ENCODE data around the gene GRM8.

Gene GRM8

DNA sequence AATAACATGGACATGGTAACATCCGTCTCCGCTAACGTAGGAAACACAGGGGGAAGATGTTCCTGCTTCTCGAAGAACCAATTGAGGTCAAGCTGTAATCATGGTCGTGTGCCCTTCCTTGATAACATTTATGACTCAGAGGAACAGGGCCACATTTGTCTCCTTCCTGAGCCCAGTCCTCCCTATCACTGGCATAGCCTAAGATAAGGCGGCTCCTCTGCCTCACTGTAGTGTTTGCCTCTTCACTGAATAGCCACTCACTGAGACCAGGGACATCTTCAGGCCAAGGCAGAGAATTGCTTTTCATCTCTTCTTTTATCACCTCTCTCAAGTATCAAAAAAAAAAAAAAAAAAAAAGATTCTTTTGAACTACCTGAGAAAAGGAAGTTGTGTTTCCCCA is 5.4 kb upstream of the GRM8 start:
- Histone ChIP-seq H3K27ac (ENCODE audit: low read length) (no peak overlapping the region), H3K4me3 (ENCODE audit: low read depth in 1 of 2, low read length in 2 of 2) (no peak overlapping the region), H3K9me3 (ENCODE audit: insufficient read depth, low read length, severe bottlenecking) (no peaks in the 10 kb centered on the region), H3K4me1 (ENCODE audit: insufficient read depth, low read length) (no peaks in the 10 kb centered on the region), H2AFZ (ENCODE audit: low read depth, low read length) (no peak overlapping the region), H3K27me3 (ENCODE audit: insufficient read depth, low read length, poor library complexity) (no peaks in the 10 kb centered on the region), H3K9ac (ENCODE audit: low read depth, low read length) (no peak overlapping the region), H4K20me1 (ENCODE audit: insufficient read depth, low read length) (no peaks in the 10 kb centered on the region), H3K4me2 (ENCODE audit: insufficient read depth, low read length) (no peak overlapping the region), H3K36me3 (ENCODE audit: insufficient read depth, low read length) (no peaks in the 10 kb centered on the region), H3K79me2 (ENCODE audit: insufficient read depth, low read length) (no peaks in the 10 kb centered on the region)
- ATAC-seq (ENCODE audit: insufficient read depth, low read depth) (no peak), DNase-seq (no peak)
- no peak for TF ChIP-seq EZH2 (IDR thresholded peaks at IDR 0.05; ENCODE audit: borderline replicate concordance, low read depth, low read length, severe bottlenecking)
- TF ChIP-seq, protein P1, sequence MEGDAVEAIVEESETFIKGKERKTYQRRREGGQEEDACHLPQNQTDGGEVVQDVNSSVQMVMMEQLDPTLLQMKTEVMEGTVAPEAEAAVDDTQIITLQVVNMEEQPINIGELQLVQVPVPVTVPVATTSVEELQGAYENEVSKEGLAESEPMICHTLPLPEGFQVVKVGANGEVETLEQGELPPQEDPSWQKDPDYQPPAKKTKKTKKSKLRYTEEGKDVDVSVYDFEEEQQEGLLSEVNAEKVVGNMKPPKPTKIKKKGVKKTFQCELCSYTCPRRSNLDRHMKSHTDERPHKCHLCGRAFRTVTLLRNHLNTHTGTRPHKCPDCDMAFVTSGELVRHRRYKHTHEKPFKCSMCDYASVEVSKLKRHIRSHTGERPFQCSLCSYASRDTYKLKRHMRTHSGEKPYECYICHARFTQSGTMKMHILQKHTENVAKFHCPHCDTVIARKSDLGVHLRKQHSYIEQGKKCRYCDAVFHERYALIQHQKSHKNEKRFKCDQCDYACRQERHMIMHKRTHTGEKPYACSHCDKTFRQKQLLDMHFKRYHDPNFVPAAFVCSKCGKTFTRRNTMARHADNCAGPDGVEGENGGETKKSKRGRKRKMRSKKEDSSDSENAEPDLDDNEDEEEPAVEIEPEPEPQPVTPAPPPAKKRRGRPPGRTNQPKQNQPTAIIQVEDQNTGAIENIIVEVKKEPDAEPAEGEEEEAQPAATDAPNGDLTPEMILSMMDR (IDR thresholded peaks at IDR 0.05; ENCODE audit: borderline replicate concordance, extremely low read depth, low read length, poor library complexity, severe bottlenecking), result no peak

DNA sequence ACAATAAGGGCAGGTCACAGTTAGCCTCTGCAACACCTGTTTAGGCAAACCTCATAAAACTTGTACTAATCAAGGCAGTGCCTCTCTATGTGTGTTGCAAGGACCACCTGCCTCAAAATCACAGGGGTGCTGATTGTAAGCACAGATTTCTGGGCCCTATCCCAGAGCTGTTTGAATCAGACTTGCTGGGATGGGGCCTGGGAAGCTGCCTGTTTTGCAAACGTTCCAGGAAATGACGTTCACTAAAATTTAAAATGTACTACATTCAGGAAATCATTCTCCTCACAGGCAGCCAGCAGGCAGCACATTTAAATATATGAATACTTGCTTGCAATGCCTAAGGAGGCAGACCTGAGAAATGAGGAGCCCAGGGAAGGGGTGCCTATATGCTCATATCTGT is 4.3 kb upstream of the GRM8 start:
- no peak for ATAC-seq (ENCODE audit: insufficient read depth, low read depth)
- Histone ChIP-seq H2AFZ (ENCODE audit: low read depth, low read length) (no peak overlapping the region), H3K27ac (ENCODE audit: low read length) (no peak overlapping the region), H4K20me1 (ENCODE audit: insufficient read depth, low read length) (no peaks in the 10 kb centered on the region), H3K4me1 (ENCODE audit: insufficient read depth, low read length) (no peaks in the 10 kb centered on the region), H3K9ac (ENCODE audit: low read depth, low read length) (no peak overlapping the region), H3K36me3 (ENCODE audit: insufficient read depth, low read length) (no peaks in the 10 kb centered on the region), H3K4me2 (ENCODE audit: insufficient read depth, low read length) (no peak overlapping the region), H3K4me3 (ENCODE audit: low read depth in 1 of 2, low read length in 2 of 2) (no peak overlapping the region), H3K9me3 (ENCODE audit: insufficient read depth, low read length, severe bottlenecking) (no peaks in the 10 kb centered on the region), H3K79me2 (ENCODE audit: insufficient read depth, low read length) (no peaks in the 10 kb centered on the region), H3K27me3 (ENCODE audit: insufficient read depth, low read length, poor library complexity) (no peaks in the 10 kb centered on the region)
- no peak for DNase-seq
- TF ChIP-seq EZH2 (IDR thresholded peaks at IDR 0.05; ENCODE audit: borderline replicate concordance, low read depth, low read length, severe bottlenecking), result no peak
- TF ChIP-seq, protein P1 (IDR thresholded peaks at IDR 0.05; ENCODE audit: borderline replicate concordance, extremely low read depth, low read length, poor library complexity, severe bottlenecking), result no peak

DNA sequence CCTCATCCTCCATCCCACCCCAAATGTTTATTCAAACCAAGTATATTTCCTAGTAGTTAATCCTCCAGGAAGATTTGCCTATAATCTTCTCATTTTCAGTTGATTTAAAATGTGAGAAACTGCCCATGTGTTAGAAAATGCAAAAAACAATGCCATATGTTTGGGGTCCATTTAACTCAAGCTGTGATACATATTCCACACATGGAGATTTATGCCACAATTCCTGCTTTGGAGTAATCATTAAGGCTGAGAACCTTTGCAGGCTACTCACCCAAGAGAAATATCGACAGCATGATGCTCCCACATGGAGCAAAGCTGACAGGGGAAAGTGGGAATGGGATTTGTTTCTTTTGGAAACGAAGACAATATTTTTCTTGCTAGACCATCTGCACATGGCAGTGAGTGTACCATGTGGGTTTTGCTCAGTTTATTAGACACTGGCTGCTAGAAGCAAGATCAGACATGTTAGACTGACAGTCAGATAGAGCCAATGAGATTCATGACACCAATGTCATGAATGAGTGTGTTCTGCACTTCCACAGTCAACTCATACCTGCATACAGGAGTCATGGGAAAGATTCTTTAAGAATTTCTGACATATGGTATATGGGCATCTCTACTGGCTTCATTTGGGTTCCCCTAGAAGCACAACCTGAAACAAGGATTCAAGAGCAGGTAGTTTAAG is 3.4 kb upstream of the GRM8 start:
- no peak overlapping the region for H2AFZ ChIP-seq (ENCODE audit: low read depth, low read length)
- no peak overlapping the region for H3K9ac ChIP-seq (ENCODE audit: low read depth, low read length)
- no peak overlapping the region for H3K4me3 ChIP-seq (ENCODE audit: low read depth in 1 of 2, low read length in 2 of 2)
- TF ChIP-seq, protein P1 (IDR thresholded peaks at IDR 0.05; ENCODE audit: borderline replicate concordance, extremely low read depth, low read length, poor library complexity, severe bottlenecking), result no peak
- no peak for TF ChIP-seq EZH2 (IDR thresholded peaks at IDR 0.05; ENCODE audit: borderline replicate concordance, low read depth, low read length, severe bottlenecking)
- ATAC-seq (ENCODE audit: insufficient read depth, low read depth) (no peak), DNase-seq (no peak)
- no peak overlapping the region for H3K4me2 ChIP-seq (ENCODE audit: insufficient read depth, low read length)
- H3K4me1 ChIP-seq (ENCODE audit: insufficient read depth, low read length), result no peaks in the 10 kb centered on the region
- no peaks in the 10 kb centered on the region for H3K9me3 ChIP-seq (ENCODE audit: insufficient read depth, low read length, severe bottlenecking)
- H4K20me1 ChIP-seq (ENCODE audit: insufficient read depth, low read length), result no peaks in the 10 kb centered on the region
- H3K36me3 ChIP-seq (ENCODE audit: insufficient read depth, low read length), result no peaks in the 10 kb centered on the region
- H3K79me2 ChIP-seq (ENCODE audit: insufficient read depth, low read length), result no peaks in the 10 kb centered on the region
- H3K27ac ChIP-seq (ENCODE audit: low read length), result no peak overlapping the region
- H3K27me3 ChIP-seq (ENCODE audit: insufficient read depth, low read length, poor library complexity), result no peaks in the 10 kb centered on the region

Data from DND-41 (cell line).